ENCODE results near the gene PTPRG.
A peak's percentile ranks its signal among the peaks of the same experiment; 100 is the strongest.

Gene PTPRG

DNA sequence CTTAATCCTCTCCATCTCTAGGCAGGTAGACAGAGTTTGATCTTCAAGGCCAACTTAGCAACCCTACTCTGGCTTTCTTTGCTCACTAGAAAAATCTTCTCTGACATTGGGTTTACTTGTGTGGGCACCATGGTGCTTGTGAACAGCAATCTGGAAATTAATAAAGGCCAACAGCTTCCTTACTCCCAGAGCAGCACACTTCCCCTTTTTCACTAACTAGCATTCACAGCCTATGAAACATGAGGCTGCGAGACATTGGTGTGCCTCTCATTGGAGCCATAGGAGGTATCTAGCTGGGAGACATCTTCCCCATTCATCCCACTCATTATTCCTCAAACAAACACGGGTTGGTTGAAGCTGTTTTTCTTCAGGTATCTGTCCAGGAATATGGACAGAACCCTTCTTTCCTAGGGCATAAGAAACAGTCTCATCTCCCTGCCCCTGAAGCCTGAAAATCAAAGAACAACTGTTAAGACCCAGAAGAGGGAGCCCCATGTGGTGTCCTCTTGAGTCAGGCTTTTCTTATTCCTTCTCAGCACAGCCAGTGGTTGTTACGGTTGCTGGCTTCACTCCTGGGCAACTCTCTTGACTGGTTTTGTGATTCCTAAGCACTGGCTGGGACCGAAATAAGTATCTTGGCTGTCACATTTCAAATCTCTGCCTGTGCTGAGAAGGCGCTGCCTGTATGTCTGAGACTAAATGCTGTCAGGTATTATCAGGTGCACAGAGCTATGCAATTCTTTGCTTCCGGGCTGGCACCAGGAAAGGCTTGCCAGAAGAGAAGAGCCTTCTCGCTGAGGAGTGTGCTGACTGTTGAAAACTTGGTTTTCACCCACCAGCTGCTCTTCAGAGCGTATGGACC lies 617.6 kb downstream of the PTPRG start:
- no peak for DNase-seq (ENCODE audit: low spot score)
- TF ChIP-seq, protein P1, sequence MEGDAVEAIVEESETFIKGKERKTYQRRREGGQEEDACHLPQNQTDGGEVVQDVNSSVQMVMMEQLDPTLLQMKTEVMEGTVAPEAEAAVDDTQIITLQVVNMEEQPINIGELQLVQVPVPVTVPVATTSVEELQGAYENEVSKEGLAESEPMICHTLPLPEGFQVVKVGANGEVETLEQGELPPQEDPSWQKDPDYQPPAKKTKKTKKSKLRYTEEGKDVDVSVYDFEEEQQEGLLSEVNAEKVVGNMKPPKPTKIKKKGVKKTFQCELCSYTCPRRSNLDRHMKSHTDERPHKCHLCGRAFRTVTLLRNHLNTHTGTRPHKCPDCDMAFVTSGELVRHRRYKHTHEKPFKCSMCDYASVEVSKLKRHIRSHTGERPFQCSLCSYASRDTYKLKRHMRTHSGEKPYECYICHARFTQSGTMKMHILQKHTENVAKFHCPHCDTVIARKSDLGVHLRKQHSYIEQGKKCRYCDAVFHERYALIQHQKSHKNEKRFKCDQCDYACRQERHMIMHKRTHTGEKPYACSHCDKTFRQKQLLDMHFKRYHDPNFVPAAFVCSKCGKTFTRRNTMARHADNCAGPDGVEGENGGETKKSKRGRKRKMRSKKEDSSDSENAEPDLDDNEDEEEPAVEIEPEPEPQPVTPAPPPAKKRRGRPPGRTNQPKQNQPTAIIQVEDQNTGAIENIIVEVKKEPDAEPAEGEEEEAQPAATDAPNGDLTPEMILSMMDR (IDR thresholded peaks at IDR 0.05): no peak
- Histone ChIP-seq H3K27ac (no peak overlapping the region), H3K4me3 (no peak overlapping the region)

DNA sequence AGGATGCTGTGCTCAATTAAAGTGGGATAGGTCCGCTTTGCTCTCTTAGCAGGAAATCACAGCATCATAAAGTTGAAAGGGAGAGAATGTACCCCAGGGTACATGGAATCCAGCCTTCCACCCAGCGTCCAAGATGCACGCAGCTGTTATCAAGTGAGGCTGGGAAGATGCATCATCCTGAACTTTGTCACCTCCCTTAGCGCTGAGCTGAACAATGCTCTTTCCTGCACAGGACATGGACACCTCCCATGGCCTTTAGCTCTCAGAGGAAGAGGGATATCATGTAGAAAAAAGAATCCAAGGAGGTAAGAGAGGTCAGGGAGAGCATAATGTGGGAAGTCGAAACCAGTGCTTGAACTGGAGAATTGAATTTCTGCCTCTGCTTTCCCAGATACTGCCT lies 619.1 kb downstream of the PTPRG start:
- TF ChIP-seq, protein P1 (IDR thresholded peaks at IDR 0.05): no peak
- Histone ChIP-seq H3K27ac (peak overlapping the region in 1 of 2 donors; percentile 11), H3K4me3 (no peak overlapping the region)
- DNase-seq (ENCODE audit: low spot score): no peak

DNA sequence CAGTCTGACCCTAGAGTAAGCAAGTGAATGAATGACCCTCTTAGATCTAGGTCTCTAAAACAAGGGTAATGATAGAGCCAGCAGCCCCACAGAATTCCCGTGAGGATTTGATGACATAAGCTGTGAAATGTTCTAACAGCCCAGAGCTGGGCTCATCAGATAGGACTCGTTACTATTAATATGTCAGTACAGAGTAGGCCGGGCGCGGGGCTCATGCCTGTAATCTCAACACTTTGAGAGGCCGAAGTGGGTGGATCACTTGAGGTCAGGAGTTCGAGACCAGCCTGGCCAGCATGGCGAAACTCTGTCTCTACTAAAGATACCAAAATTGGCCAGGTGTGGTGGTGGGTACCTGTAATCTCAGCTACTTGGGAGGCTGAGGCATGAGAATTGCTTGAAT lies 621.7 kb downstream of the PTPRG start:
- no peak for DNase-seq (ENCODE audit: low spot score)
- H3K27ac ChIP-seq: no peak overlapping the region
- no peak overlapping the region for H3K4me3 ChIP-seq
- TF ChIP-seq, protein P1 (IDR thresholded peaks at IDR 0.05): no peak

DNA sequence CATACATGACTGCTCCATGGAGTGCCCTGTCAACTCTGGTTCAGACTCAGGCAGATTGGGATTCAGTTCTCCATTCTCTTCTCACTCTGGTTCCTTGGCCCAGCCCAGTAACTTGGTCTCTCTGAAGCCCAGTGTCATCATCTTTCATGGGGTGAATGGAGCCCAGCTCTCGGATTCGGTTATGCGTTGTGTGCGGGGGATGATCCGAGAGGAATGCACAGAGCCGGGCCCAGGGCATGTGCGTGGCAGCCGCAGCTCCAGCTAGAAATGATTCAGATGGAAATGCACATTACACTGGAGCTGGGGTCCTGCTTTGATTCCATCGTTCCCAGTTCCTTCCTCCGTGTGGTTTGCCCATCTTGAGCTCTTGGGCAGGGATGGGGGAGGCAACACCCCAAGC lies 622.6 kb downstream of the PTPRG start:
- TF ChIP-seq, protein P1 (IDR thresholded peaks at IDR 0.05): no peak
- H3K27ac ChIP-seq: peak overlapping the region in 1 of 2 donors; percentile 15
- no peak for DNase-seq (ENCODE audit: low spot score)
- H3K4me3 ChIP-seq: no peak overlapping the region

DNA sequence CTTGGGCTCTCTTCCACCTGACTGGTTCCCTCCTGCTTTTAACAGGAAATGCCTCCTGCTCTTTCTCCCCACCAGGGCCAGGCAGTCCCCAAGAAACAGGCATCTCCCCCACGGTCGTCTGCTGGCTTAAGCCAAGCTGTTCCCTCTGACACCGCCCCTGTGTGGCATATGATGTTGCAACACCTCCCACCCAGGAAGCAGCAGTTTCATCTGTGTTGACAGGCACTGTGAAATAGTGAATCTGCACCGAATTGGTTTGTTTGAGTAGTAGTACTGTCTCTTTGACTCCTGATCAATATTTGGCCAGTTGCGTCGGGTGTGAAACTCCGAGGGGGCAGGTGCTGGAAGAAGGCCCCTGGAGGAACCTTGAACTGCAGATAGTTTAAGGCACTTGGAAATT lies 623.2 kb downstream of the PTPRG start:
- H3K27ac ChIP-seq: peak overlapping the region in 1 of 2 donors; percentile 15
- DNase-seq (ENCODE audit: low spot score): no peak
- no peak overlapping the region for H3K4me3 ChIP-seq
- TF ChIP-seq, protein P1 (IDR thresholded peaks at IDR 0.05): no peak

DNA sequence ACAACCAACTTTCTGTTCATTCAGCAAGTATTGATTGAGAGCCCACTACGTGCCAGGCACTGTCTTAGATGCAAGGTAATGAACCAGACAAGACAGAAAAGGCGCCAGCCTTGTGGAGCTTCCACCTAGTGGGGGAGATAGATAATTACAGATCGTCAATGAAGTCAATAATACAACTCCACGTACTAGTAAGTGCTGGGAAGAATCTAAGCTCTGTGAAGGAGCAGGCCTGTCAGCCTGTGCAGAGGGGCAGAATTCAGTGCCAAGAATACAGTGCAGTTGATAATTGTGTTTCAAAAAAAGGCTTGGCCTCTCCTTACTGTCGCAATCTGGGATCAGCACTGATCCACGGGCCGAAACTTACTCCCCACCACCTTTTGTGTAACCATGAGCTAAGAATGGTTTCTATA lies 625.7 kb downstream of the PTPRG start:
- Histone ChIP-seq H3K27ac (peak overlapping the region; percentile 24 to 56), H3K4me3 (no peak overlapping the region)
- TF ChIP-seq, protein P1 (IDR thresholded peaks at IDR 0.05): peak; percentile 23
- DNase-seq (ENCODE audit: low spot score): no peak

Measured in coronary artery (tissue), 2 donors.